T-helper 1 cell treated with Interleukin-12 subunit alpha and Interleukin-12 subunit beta and Interleukin-4 antibody, amounts not matched to agents 30 μg/mL and 1 μg/mL, for 36 hours (primary cell): ENCODE measurements around the gene PABPN1L.

Experiments
- H3K27ac Mint-ChIP-seq: one replicate; pipeline ENCODE4 v1.8.0; 2021; ENCODE audit warnings: mild to moderate bottlenecking, mixed read lengths
- H3K27me3 Mint-ChIP-seq: one replicate; pipeline ENCODE4 v1.8.0; 2021; ENCODE audit warnings: low read depth, mixed read lengths
- H3K36me3 Mint-ChIP-seq: one replicate; pipeline ENCODE4 v1.8.0; 2021; ENCODE audit warnings: low read depth, mixed read lengths
- H3K4me1 Mint-ChIP-seq: one replicate; pipeline ENCODE4 v1.8.0; 2021; ENCODE audit warnings: low read depth, mixed read lengths
- H3K4me3 Mint-ChIP-seq: one replicate; pipeline ENCODE4 v1.8.0; 2021; ENCODE audit warnings: mild to moderate bottlenecking, moderate library complexity, mixed read lengths
- H3K9me3 Mint-ChIP-seq: one replicate; pipeline ENCODE4 v1.8.0; 2021; ENCODE audit warnings: mixed read lengths

PABPN1L gene

DNA sequence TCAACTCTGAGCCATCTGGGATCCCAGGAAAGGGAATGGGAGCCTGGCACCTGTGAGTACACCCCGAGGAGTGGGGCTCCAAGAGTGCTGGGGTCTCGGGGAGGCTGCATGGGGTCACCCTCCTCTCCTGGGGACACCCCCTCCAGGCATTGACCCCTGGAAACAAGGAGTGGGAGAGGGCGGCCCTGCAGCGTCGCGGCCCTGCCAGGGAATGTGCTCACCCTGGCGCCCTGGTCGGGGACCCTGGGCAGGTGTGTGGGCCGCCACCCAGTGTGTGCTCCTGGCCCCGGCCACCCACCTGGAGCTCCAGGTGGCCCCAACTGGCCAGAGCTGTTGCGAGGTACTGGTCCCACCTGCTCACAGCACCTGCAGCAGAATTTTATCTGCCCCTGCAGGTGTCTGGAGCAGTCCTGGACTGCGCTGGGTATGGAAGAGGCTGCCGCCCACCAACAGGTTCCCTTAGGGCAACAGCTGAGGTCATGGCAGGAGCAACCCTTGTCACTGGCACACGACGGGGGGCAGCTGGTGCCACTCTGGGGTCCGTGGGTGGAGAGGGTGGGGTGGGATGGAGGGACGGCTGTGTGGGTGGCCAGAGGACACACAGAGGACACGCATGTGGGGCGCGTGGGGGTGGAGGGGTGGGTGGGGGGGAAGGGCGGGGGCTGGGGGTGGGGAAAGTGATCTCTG, 5.4 kb upstream of the PABPN1L start:
- Mint-ChIP-seq H3K27me3 (peaks cover 3% of the 10 kb centered on the region), H3K4me3 (no peak overlapping the region)

DNA sequence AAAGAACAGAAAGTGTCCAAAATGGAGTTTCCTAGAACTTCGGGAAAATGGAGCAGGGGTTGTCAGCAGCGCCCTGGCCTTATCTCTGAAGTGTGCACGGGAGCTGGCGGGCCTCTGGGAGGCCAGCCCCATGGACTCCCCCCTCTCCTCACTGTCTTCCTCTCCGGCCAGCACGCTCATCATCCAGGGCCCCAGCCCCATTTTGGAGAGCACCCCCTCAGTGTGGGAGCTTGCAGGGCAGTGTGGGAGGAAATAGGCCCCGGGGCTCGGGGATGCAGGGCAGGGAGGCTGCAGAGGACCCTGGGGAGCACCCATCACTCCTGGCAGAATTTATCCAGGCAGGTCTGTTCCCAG, 4.9 kb upstream of the PABPN1L start:
- Mint-ChIP-seq H3K36me3 (no peaks in the 10 kb centered on the region), H3K4me3 (no peak overlapping the region), H3K4me1 (peaks cover 2% of the 10 kb centered on the region), H3K9me3 (no peaks in the 10 kb centered on the region), H3K27ac (no peak overlapping the region), H3K27me3 (peaks cover 3% of the 10 kb centered on the region)

More for the DNA sequence above, 5.4 kb upstream of the PABPN1L start:
- no peak overlapping the region for H3K27ac Mint-ChIP-seq
- H3K36me3 Mint-ChIP-seq, result no peaks in the 10 kb centered on the region
- no peaks in the 10 kb centered on the region for H3K9me3 Mint-ChIP-seq
- H3K4me1 Mint-ChIP-seq, result peaks cover 2% of the 10 kb centered on the region

DNA sequence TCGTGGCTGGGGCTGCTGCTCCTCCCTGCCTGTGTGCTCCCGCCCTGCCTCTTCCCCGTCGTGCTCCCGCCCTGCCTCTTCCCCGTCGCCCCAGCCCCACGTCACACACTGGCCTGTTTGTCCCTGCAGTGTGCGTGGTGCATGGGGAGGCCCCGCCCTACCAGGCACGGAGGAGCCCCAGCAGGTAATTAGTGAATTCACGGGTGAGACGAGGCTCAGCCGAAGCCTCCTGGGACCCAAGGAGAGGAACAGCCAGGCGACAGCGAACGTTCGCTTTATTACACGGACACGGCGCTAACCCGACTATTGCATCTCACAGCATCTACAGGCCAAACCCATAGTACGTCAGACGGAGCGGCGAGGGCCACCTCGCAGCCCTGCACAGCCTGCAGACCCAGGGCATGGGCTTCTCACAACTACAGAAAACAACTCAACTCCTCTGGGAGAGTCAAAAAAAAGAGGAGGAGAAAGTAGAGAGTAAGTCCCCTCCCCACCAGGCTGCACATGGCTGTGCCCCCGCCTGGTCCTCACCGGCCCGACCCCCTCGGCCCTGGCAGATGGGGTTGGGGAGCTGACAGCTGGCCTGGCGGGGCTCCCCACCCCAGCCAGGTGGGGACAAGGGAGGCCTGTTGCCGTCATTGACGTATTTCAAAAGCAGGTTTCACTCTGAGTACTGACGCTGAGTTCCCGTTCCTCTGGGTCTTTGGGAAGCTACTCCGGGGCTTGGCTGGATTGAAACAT, 4.3 kb upstream of the PABPN1L start:
- Mint-ChIP-seq H3K36me3 (no peaks in the 10 kb centered on the region), H3K27me3 (peaks cover 3% of the 10 kb centered on the region), H3K4me3 (no peak overlapping the region), H3K27ac (peak overlapping the region; percentile 36), H3K4me1 (peaks cover 2% of the 10 kb centered on the region), H3K9me3 (no peaks in the 10 kb centered on the region)

DNA sequence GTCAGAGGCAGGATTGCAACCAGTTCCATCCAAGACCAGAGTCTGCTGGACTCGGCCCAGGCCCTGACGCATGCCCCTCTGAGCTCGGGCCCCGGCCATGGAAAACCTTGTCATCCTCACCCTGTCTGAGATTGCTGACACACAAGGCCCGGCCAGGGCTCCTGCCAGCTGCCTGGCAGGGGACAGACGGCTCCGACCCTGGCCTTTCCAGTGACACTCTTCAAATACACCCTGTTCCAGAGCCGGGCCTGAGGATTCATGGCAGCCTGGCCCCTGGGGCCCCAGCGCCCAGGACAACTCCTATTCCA, 3.2 kb upstream of the PABPN1L start:
- no peak overlapping the region for H3K4me3 Mint-ChIP-seq
- peaks cover 3% of the 10 kb centered on the region for H3K27me3 Mint-ChIP-seq
- H3K4me1 Mint-ChIP-seq, result peaks cover 2% of the 10 kb centered on the region
- H3K27ac Mint-ChIP-seq, result no peak overlapping the region
- H3K36me3 Mint-ChIP-seq, result no peaks in the 10 kb centered on the region
- no peaks in the 10 kb centered on the region for H3K9me3 Mint-ChIP-seq

DNA sequence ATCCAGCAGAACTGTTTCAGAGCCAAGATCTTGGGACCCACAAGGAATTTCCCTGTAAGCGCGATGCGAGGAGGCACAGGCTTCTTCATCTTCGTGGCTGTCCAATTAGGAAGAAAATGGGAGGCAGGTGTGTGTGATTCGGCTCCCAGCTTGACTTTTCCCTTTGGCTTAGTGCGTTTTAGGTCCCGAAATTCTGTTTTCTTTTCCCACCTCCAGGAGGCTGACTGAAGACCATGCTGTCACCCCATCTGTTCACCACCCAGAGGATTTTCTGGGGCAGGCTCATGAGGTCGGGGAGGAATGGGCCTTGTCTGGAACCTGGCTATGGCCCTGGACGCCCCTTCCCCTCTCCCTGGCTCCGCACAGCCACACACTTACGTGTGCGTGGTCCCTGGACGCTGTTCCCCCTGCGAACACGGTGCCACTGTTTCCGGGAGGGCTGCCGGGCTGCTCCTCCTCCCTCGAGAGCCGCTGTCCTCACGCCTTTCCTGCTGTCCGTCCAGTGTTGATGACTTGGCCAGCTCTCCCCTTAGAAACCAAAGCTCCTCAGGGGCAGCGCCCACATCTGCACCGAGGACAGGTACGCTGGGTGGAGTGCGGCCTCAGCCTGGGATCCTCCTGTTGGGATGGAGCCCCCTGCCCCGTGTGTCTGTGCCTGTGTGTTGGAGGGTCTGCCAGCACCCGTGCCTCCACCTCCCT, 2.7 kb upstream of the PABPN1L start:
- Mint-ChIP-seq H3K4me3 (no peak overlapping the region), H3K9me3 (no peaks in the 10 kb centered on the region), H3K36me3 (no peaks in the 10 kb centered on the region), H3K27ac (no peak overlapping the region), H3K4me1 (peaks cover 2% of the 10 kb centered on the region), H3K27me3 (peaks cover 3% of the 10 kb centered on the region)

DNA sequence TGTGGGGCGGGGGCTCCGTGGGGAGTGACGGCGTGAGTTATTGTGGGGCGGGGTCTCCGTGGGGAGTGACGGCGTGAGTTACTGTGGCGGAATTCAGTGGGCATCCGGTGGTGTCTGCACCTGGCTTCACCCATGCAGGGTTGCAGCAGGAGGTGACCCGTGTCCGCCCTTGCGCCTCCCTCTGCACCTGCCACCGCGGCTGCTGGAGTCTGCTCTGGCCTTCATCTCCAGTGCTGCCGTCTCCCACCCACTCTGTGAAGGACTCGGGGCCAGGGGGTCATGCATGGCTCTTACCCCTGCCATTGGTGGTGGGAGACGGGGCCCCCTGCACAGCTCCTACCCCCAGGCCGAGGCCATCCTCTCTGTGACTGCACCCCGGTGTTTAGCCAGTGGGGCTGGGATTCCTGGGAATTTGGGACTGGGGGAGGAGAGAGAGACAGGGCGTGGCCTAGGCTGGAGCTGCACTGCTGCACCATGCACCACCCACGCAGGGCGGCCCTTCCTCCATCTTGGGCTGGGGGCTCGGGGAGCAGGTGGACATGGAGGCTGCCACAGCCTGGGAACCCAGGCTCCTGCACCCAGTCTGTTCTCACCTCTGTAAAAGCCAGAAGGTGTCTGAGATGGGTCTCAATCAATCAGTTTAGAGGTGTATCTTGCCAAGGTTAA, 1.3 kb upstream of the PABPN1L start:
- no peaks in the 10 kb centered on the region for H3K9me3 Mint-ChIP-seq
- peaks cover 3% of the 10 kb centered on the region for H3K27me3 Mint-ChIP-seq
- no peak overlapping the region for H3K27ac Mint-ChIP-seq
- peaks cover 2% of the 10 kb centered on the region for H3K4me1 Mint-ChIP-seq
- no peaks in the 10 kb centered on the region for H3K36me3 Mint-ChIP-seq
- H3K4me3 Mint-ChIP-seq, result no peak overlapping the region

DNA sequence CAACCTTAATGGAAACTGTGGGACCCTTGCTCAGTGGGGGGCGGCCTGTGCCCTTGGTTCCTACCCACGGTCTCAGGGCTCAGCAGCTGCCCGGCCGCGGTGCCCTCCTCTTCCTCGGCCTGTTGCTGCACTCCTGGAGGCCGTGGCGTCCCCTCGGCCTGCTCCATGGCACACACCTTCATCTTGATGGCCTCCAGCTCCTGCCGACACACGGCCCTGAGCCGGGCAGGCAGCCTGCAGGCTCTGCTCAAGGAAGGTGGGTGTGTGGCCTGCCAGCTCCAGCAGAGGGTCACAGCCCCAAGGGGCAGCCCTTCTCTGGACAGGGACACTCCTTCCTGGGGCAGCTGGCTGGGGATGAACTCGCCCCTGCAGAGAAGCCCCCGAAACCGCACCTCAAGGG, 718 bp downstream of the PABPN1L start:
- Mint-ChIP-seq H3K36me3 (no peaks in the 10 kb centered on the region), H3K4me1 (no peaks in the 10 kb centered on the region), H3K9me3 (no peaks in the 10 kb centered on the region)

DNA sequence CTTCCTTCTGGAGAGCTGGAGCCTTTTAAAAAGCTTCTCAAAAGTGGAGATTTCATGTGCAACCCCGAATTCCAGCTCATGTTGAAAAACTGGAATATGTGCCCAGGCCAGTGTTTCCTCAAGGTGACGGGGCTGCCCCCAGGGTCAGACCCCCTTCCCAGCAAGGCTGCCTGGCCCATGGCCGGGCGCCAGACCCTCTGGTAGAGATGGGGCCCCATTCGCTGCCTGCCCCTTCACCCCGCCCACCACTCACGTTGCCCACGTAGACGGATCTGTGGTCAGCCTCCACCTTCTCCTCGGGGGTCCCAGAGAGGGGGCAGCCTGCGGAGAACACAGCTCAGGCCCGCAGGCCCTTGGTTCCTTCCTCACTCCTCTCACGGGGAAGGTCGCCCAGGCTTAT, 1.1 kb downstream of the PABPN1L start:
- H3K36me3 Mint-ChIP-seq, result no peaks in the 10 kb centered on the region
- H3K27me3 Mint-ChIP-seq, result no peaks in the 10 kb centered on the region
- no peak overlapping the region for H3K4me3 Mint-ChIP-seq
- no peak overlapping the region for H3K27ac Mint-ChIP-seq
- H3K9me3 Mint-ChIP-seq, result no peaks in the 10 kb centered on the region
- no peaks in the 10 kb centered on the region for H3K4me1 Mint-ChIP-seq

More for the DNA sequence above, 718 bp downstream of the PABPN1L start:
- H3K4me3 Mint-ChIP-seq, result no peak overlapping the region
- H3K27ac Mint-ChIP-seq, result no peak overlapping the region
- peaks cover 1% of the 10 kb centered on the region for H3K27me3 Mint-ChIP-seq

DNA sequence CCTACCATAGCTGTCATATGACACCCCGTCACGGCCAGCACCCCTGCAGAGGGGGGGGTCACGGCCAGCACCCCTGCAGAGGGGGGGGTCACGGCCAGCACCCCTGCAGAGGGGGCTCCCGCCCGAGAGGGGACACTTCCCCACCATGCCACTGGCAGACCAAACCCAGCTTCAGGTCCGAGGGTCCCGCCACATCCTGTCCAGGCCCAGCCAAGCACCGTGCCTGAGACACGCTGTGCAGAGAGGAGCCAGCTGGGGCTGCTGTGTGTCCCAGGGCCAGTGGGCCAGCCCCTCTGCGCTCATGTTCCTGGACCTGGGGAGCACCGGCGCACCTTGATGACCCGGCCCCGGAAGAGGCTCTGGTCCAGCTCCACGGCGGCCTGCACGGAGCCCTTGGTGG, 1.9 kb downstream of the PABPN1L start:
- no peaks in the 10 kb centered on the region for H3K27me3 Mint-ChIP-seq
- no peaks in the 10 kb centered on the region for H3K4me1 Mint-ChIP-seq
- no peak overlapping the region for H3K27ac Mint-ChIP-seq
- no peaks in the 10 kb centered on the region for H3K36me3 Mint-ChIP-seq
- H3K9me3 Mint-ChIP-seq, result no peaks in the 10 kb centered on the region
- no peak overlapping the region for H3K4me3 Mint-ChIP-seq

DNA sequence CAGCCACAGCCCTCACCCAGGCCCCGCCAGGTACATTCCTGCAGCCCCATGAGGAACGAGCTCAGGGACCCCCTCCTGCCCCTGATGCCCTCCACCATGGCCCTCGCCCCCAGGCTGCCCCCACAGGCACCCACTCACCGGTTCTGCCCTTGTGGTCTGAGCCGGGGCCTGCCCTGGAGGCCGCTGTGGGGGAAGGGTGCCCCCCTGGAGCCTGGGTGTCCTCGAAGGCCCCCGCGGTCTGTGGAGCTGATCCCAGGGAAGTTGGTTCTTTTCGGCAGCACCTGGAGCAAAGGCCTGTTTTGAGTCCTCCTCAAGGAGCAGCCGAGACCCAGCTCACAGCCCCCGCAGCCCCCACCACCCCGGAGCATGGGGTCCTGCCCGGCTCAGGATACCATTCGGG, 2.4 kb downstream of the PABPN1L start:
- no peaks in the 10 kb centered on the region for H3K4me1 Mint-ChIP-seq
- H3K27me3 Mint-ChIP-seq, result no peaks in the 10 kb centered on the region
- H3K4me3 Mint-ChIP-seq, result no peak overlapping the region
- no peaks in the 10 kb centered on the region for H3K36me3 Mint-ChIP-seq
- H3K27ac Mint-ChIP-seq, result no peak overlapping the region
- H3K9me3 Mint-ChIP-seq, result no peaks in the 10 kb centered on the region

DNA sequence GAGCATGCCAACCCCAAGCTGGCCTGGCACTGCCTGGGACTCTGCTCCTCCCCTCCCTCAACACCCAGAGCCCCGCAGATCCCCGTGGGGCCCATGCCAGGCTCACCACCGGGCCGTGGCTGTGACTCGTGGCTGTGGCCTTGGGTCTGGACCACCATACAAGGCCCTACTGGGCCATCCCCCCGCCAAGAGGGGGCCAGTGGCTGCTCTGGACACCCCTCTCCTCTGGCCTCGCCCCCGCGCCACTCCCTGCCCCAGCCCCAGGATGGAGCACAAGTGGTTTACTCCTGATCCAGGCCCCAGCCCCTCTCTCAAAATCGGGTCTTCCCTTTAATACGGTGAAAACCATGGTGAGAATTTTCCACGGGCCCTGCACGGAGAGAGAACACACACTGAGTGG, 3.0 kb downstream of the PABPN1L start:
- Mint-ChIP-seq H3K9me3 (no peaks in the 10 kb centered on the region), H3K27ac (no peak overlapping the region), H3K4me3 (no peak overlapping the region), H3K4me1 (peaks cover 2% of the 10 kb centered on the region), H3K36me3 (no peaks in the 10 kb centered on the region), H3K27me3 (no peaks in the 10 kb centered on the region)

DNA sequence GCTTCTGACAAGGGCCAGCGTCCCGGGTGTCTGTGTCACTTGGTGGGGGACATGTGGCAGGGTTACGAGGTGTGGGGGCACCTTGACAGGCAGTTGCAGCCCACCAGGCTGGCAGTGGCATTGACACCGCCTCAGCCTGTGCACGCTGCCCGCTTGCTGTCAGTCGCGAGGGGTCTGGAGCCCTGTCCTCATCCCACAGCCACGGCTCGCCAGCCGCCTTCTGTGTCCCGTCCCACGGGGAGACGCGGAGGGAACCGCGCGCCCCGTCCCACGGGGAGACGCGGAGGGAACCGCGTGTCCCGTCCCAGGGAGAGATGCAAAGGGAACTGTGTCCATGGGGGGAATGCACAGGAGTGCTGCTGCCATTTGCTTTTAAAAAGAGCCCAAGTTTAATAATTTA, 3.5 kb downstream of the PABPN1L start:
- H3K36me3 Mint-ChIP-seq, result peaks cover under 1% of the 10 kb centered on the region
- H3K4me1 Mint-ChIP-seq, result peaks cover 7% of the 10 kb centered on the region
- H3K9me3 Mint-ChIP-seq, result no peaks in the 10 kb centered on the region
- no peaks in the 10 kb centered on the region for H3K27me3 Mint-ChIP-seq
- H3K27ac Mint-ChIP-seq, result no peak overlapping the region
- no peak overlapping the region for H3K4me3 Mint-ChIP-seq

DNA sequence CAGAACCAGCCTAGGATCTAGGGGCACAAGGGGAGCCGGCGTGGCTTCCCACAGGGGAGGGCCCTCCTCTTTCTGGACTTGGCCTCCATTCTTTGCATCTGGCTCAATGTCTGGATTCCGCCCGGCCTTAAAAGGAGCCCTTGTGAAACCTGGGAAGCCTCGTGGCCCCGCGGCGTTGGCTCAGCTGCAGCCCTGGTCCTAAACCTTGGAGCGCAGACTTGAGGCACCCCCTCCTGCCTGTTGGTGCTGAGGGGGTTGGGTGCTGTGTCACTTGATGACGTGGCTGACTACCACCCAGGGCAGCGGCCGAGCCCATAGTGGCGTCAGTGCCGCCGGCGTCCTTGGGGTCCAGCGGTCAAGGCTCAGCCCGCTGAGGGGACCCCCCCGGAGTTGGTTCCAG, 5.1 kb downstream of the PABPN1L start:
- Mint-ChIP-seq H3K27me3 (no peaks in the 10 kb centered on the region), H3K4me1 (peaks cover 11% of the 10 kb centered on the region), H3K36me3 (peaks cover 7% of the 10 kb centered on the region), H3K27ac (no peak overlapping the region), H3K4me3 (no peak overlapping the region), H3K9me3 (no peaks in the 10 kb centered on the region)

DNA sequence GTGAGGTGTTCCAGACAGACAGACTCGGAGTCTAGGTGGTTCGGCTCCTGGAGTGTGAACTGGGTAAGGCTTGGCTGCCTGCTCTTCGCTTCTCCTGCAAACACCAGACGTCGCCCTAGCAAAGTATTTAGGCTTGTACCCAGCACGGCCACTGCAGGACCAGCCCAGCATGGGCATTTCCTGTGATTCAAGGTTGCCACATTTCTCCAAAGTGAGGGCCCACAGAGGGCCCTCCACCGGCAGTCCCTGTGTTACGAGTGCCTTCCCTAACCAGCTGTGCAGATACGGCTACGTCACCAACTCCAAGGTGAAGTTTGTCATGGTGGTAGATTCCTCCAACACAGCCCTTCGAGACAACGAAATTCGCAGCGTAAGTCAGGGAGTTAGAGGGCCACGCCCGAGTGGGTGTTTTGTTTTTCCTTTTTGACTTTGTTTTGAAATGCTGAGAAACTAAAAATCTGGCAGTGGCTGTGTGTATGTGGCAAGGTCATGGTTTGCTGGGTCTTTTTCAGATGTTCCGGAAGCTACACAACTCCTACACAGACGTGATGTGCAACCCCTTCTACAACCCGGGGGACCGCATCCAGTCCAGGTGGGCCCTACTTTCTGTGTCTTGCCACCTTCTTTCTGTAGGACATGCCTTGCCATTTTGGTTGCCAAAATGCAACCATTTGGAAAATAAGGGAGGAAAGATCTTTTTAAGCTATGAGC, 6.9 kb downstream of the PABPN1L start:
- Mint-ChIP-seq H3K36me3 (peaks cover 7% of the 10 kb centered on the region), H3K4me1 (peaks cover 18% of the 10 kb centered on the region), H3K27me3 (no peaks in the 10 kb centered on the region), H3K27ac (no peak overlapping the region), H3K4me3 (no peak overlapping the region), H3K9me3 (no peaks in the 10 kb centered on the region)
